ENCODE results near the gene PTPRR. TPM values are rescaled to one million over a fixed set of nuclear protein-coding genes. Genes with fewer than 3 reads are reported as not detected.
A peak's percentile ranks its signal among the peaks of the same experiment; 100 is the strongest.

Gene PTPRR
- total and polyA plus RNA-seq, 2 donors (not counting 1 experiment from before 2014, with no cell fraction given) = 0.44 to 0.50 TPM

GRCh38 chr12:70721216-70721615 lies 199.3 kb downstream of the PTPRR start:
- Histone ChIP-seq H3K4me1 (ENCODE audit: control insufficient read depth, extremely low read depth, insufficient read depth, low read length) (no peaks in the 10 kb centered on the region), H3K36me3 (ENCODE audit: control insufficient read depth, insufficient read depth, low read length) (no peaks in the 10 kb centered on the region), H3K27me3 (ENCODE audit: control insufficient read depth, insufficient read depth, low read length) (no peaks in the 10 kb centered on the region), H3K4me3 (replicated peaks in 1 of 4; ENCODE audit: control extremely low read depth in 1 of 4, insufficient read depth in 1 of 4, low read depth in 3 of 4, low read length in 4 of 4) (no peak overlapping the region), H2AFZ (ENCODE audit: low read length) (no peak overlapping the region), H3K9me3 (ENCODE audit: control insufficient read depth, insufficient read depth, low read depth, low read length) (no peaks in the 10 kb centered on the region), H3K9ac (ENCODE audit: insufficient read depth, low read length) (no peak overlapping the region), H3K79me2 (ENCODE audit: control insufficient read depth, insufficient read depth, low read length) (no peaks in the 10 kb centered on the region), H3K4me2 (ENCODE audit: extremely low read depth, insufficient read depth, low read length) (no peak overlapping the region), H3K27ac (ENCODE audit: insufficient read depth, low read length) (no peak overlapping the region), H4K20me1 (ENCODE audit: control insufficient read depth, extremely low read depth, insufficient read depth, low read length) (no peaks in the 10 kb centered on the region)
- TF ChIP-seq EZH2 (IDR thresholded peaks at IDR 0.05; ENCODE audit: low read length, missing control alignments) = no peak
- TF ChIP-seq CTCF (conservative IDR thresholded peaks at IDR 0.05 in 1 of 2, IDR thresholded peaks at IDR 0.05 in 1 of 2; ENCODE audit: low read depth in 1 of 2, low read length in 2 of 2) = no peak
- DNase-seq (ENCODE audit: low read depth in 2 of 2) = no peak

- peak; percentile 45 to 53 for DNase-seq (ENCODE audit: low read depth in 2 of 2)
- Histone ChIP-seq H3K27ac (ENCODE audit: insufficient read depth, low read length) (no peak overlapping the region), H3K36me3 (ENCODE audit: control insufficient read depth, insufficient read depth, low read length) (no peaks in the 10 kb centered on the region), H3K9me3 (ENCODE audit: control insufficient read depth, insufficient read depth, low read depth, low read length) (no peaks in the 10 kb centered on the region), H3K9ac (ENCODE audit: insufficient read depth, low read length) (no peak overlapping the region), H3K4me2 (ENCODE audit: extremely low read depth, insufficient read depth, low read length) (peak overlapping the region; percentile 2), H3K4me3 (replicated peaks in 1 of 4; ENCODE audit: control extremely low read depth in 1 of 4, insufficient read depth in 1 of 4, low read depth in 3 of 4, low read length in 4 of 4) (peak overlapping the region in 3 of 4 experiments; percentile 29 to 61 (median 41)), H4K20me1 (ENCODE audit: control insufficient read depth, extremely low read depth, insufficient read depth, low read length) (no peaks in the 10 kb centered on the region), H2AFZ (ENCODE audit: low read length) (peak overlapping the region; percentile 11), H3K27me3 (ENCODE audit: control insufficient read depth, insufficient read depth, low read length) (no peaks in the 10 kb centered on the region), H3K4me1 (ENCODE audit: control insufficient read depth, extremely low read depth, insufficient read depth, low read length) (no peaks in the 10 kb centered on the region), H3K79me2 (ENCODE audit: control insufficient read depth, insufficient read depth, low read length) (no peaks in the 10 kb centered on the region)
- TF ChIP-seq EZH2 (IDR thresholded peaks at IDR 0.05; ENCODE audit: low read length, missing control alignments) (no peak), CTCF (conservative IDR thresholded peaks at IDR 0.05 in 1 of 2, IDR thresholded peaks at IDR 0.05 in 1 of 2; ENCODE audit: low read depth in 1 of 2, low read length in 2 of 2) (peak; percentile 96 to 98)
Observed at GRCh38 chr12:70719672-70720420, 200.7 kb downstream of the PTPRR start.

- no peak overlapping the region for H3K27ac ChIP-seq (ENCODE audit: insufficient read depth, low read length)
- no peaks in the 10 kb centered on the region for H3K9me3 ChIP-seq (ENCODE audit: control insufficient read depth, insufficient read depth, low read depth, low read length)
- no peak overlapping the region for H3K4me2 ChIP-seq (ENCODE audit: extremely low read depth, insufficient read depth, low read length)
- H3K4me1 ChIP-seq (ENCODE audit: control insufficient read depth, extremely low read depth, insufficient read depth, low read length) = no peaks in the 10 kb centered on the region
- DNase-seq (ENCODE audit: low read depth in 2 of 2) = no peak
- H3K27me3 ChIP-seq (ENCODE audit: control insufficient read depth, insufficient read depth, low read length) = no peaks in the 10 kb centered on the region
- no peaks in the 10 kb centered on the region for H3K79me2 ChIP-seq (ENCODE audit: control insufficient read depth, insufficient read depth, low read length)
- peak overlapping the region; percentile 28 for H2AFZ ChIP-seq (ENCODE audit: low read length)
- H3K4me3 ChIP-seq (replicated peaks in 1 of 4; ENCODE audit: control extremely low read depth in 1 of 4, insufficient read depth in 1 of 4, low read depth in 3 of 4, low read length in 4 of 4) = no peak overlapping the region
- TF ChIP-seq EZH2 (IDR thresholded peaks at IDR 0.05; ENCODE audit: low read length, missing control alignments) (no peak), CTCF (conservative IDR thresholded peaks at IDR 0.05 in 1 of 2, IDR thresholded peaks at IDR 0.05 in 1 of 2; ENCODE audit: low read depth in 1 of 2, low read length in 2 of 2) (no peak)
- no peak overlapping the region for H3K9ac ChIP-seq (ENCODE audit: insufficient read depth, low read length)
- no peaks in the 10 kb centered on the region for H3K36me3 ChIP-seq (ENCODE audit: control insufficient read depth, insufficient read depth, low read length)
- no peaks in the 10 kb centered on the region for H4K20me1 ChIP-seq (ENCODE audit: control insufficient read depth, extremely low read depth, insufficient read depth, low read length)
Observed at GRCh38 chr12:70719071-70719470, 201.5 kb downstream of the PTPRR start.

Measured in fibroblast of lung (primary cell).